ENCODE results near the gene BCAT1. TPM values are rescaled to one million over a fixed set of nuclear protein-coding genes. Genes with fewer than 3 reads are reported as not detected.

Gene BCAT1, protein sequence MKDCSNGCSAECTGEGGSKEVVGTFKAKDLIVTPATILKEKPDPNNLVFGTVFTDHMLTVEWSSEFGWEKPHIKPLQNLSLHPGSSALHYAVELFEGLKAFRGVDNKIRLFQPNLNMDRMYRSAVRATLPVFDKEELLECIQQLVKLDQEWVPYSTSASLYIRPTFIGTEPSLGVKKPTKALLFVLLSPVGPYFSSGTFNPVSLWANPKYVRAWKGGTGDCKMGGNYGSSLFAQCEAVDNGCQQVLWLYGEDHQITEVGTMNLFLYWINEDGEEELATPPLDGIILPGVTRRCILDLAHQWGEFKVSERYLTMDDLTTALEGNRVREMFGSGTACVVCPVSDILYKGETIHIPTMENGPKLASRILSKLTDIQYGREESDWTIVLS
- 10 to 100 TPM; 44.3 to 45.1 TPM for total RNA-seq
- long read RNA-seq, donor 1, full-length matches to known transcripts, result 2 of 11 reads
- long read RNA-seq, donor 1, partial matches to known transcripts, result 3 of 11 reads
- long read RNA-seq, donor 1, other reads (novel, unspliced or antisense), result 6 of 11 reads
- long read RNA-seq, donor 2, full-length matches to known transcripts, result 4 of 14 reads
- long read RNA-seq, donor 2, partial matches to known transcripts, result 0 of 14 reads
- long read RNA-seq, donor 2, other reads (novel, unspliced or antisense), result 10 of 14 reads

DNA sequence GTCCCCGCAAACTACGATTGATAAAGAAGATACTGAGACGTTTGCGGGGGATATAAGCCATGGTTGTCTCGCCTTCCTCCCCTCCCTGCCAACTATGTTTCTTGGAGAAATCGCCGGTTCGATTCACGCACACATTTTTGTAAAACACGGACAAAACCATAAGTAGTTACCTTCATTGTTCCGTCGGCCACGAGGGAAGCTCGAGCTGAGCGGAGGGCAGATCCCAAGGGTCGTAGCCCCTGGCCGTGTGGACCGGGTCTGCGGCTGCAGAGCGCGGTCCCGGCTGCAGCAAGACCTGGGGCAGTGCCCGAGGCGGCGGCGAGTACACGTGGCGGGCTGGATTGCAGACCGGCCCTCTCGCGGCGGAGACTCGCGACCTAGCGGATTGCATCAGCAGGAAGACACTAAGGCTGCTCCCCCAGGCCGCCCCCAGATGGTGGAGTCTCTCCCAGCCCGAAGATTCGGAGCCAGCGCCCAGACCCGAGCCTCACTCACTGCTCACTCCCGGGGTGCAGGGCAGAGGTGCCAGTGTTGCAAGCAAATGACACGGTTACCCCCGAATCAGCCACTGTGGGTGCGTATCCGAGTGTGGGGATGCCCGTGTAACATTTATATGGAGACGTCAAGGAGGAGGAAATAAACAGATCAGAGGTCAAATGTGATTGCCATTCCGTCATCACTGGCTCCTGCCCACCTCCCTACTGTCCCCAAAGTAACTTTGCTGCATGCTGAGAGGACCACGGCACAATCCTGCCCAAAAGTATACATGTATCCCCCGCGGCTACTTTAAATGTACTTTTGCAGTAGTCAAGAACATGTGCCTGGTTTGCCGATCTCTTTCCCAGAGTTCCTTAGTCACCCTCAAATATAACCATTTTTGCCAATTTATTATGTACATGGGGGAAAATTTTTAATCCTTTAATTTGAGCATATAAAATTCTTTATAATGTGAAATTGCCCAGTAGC, at the start of gene BCAT1:
Gene BCAT1 (minus strand): TSS at position 345 of the 966 bp plus-strand sequence. CDS start 169 bp downstream, at position 176.
- intact Hi-C loops (cut with DNase I), result no loop called here
- DNase-seq (ENCODE audit: low spot score), result peak; percentile 93

DNA sequence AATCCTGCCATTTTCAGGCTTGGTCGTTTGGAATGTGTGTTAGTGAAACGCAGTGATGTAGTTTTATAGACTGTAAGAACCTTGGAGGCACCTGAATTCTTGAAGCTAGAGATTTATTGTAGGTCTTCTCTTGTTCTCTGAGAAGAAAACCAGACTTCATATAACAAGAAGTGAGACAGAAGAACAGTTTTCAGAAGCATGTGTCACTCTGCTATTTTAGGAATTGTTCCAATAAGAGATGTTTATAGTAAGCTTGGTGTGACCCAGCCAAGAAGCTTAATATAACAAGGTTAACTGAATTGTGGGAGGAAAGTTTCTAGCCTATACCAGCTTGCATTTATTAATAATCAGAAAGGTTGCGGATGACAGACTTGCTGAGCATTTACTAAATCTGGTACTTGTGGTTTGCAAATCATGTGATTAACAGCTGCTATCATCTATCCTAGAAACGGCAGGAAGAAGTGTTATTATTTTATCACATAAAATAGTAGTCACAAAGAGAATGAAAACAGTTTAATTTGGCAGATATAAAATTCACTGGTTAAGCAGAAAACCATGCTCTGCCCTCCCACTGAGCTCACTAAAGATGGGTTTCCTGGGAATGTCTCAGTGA, 49.2 kb upstream of the BCAT1 start:
- intact Hi-C loops (cut with DNase I), result loop anchor here in 1 of 2 donors (10.0 kb wide), 1 partner anchor 127 kb away; no protein-coding TSS in a partner anchor
- DNase-seq (ENCODE audit: low spot score), result no peak

DNA sequence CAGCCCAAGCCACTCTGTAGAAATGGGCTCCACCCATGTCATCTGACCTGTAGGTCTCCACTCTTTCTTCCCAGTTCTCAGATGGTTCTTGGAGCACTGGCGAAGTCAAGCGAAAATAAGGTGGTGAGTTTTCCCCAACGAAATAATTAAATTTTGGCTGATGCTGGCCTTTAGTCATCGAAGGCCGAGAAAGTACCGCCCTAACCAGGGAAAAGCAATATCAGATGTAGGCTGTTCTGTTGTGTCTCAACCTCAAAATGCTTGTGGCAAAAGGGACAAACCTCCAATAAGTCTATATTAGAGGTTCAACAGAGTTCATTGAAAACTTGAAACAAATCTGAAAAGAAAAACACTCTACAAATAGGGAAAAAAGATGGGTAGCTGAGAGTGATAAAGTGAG, 48.6 kb upstream of the BCAT1 start:
- DNase-seq (ENCODE audit: low spot score), result no peak
- intact Hi-C loops (cut with DNase I), result loop anchor here in 1 of 2 donors (10.0 kb wide), 1 partner anchor 127 kb away; no protein-coding TSS in a partner anchor

DNA sequence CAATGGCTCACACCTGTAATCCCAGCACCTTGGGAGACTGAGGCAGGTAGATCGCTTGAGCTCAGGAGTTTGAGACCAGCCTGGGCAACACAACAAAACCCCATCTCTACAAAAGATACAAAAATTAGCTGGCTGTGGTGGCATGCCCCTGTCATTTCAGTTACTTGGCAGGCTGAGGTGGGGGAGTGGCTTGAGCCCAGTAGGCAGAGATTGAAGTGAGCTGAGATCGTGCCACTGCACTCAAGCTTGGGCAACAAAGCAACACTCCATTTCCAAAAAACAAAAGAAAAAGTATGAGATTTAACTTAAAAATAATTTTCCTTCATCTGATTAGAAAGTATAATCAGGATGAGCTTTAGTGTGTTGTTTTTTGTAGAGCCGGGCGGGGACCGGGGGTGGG, 47.9 kb upstream of the BCAT1 start:
- intact Hi-C loops (cut with DNase I), result loop anchor here in 1 of 2 donors (10.0 kb wide), 1 partner anchor 128 kb away; no protein-coding TSS in a partner anchor
- no peak for DNase-seq (ENCODE audit: low spot score)

DNA sequence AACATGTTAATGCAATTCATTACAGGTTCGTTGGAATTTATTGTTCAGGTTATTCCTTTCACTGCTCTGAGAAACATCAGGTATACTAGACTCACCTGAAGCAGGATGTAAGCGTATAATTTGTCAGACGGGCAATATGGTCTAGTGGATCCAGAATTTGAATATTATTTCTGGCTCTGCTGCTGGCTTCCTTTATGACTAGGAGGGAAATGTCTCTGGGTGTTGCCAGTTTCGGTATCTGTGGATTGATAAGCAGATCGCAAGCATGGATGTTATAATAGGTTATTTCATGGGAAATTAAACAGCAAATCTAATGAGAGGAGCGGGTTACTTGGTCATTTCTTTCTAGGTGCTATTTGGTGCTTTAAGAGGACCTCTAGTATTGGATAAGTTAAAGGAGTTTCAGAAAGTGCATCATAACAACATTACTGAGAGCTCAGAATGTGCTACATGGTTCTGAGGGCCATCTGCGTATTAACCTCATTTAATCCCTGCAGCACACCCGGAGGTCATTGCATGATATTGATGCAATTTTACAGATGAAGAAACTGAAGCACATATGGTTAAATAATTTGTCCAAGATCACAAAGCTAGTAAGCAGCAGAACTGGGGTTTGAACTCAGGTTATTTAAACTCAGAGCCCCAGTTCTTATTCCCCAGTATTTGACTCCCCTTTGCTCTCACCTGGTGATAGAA, 47.3 kb upstream of the BCAT1 start:
- DNase-seq (ENCODE audit: low spot score), result no peak
- intact Hi-C loops (cut with DNase I), result loop anchor here in 1 of 2 donors (10.0 kb wide), 1 partner anchor 129 kb away; no protein-coding TSS in a partner anchor

DNA sequence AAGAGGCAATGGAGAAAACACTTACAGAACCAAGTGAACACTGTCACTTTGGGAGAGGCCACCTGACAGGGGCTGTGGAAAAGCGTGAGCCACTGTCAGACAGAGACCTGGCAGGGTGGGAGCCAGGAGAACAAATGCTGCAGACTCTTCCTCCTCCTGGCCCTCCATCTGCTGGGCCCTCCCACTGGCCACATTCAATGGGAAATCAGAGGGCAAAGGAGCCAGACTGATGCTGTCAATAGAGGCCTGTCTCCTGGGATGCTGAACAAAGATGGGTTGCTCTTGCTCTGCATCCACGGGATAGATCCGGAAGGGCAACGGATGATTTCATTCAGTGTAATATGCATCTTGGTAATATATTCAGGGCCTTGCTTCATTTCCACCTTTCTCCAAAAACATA, 44.9 kb upstream of the BCAT1 start:
- intact Hi-C loops (cut with DNase I), result loop anchor here in 1 of 2 donors (10.0 kb wide), 1 partner anchor 131 kb away; no protein-coding TSS in a partner anchor
- no peak for DNase-seq (ENCODE audit: low spot score)

DNA sequence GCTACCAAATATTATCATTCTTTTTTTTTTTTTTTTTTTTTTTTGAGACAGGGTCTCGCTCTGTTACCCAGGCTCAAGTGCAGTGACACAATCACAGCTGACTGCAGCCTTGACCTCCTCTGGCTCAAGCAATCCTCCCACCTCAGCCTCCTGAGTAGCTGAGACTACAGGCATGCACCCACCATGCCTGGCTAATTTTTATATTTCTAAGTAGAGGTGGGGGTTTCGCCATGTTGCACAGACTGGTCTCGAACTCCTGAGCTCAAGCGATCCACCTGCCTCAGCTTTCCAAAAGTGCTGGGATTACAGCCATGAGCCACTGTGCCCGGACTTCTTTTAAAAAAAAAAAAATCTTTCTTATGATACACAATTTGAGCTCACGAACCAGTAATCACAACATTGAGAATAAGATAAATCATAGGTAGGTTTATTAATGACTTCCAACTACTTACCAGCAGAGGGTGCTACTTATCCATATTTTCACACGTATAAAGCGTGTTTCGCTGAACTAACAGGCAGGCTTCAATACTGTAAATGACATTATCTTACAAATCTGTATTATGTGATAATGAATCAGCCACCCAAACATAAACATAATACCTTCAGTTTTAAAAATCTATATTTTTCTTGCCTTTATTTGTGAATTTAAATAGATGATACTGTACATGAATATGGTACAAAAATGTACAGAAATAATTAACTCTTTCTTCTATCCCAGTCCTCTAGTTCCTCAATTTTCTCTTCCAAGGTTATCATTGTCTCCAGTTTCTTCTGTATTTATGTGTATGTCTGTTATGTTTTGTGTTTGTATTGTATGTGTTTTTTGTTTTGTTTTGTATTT, 42.5 kb upstream of the BCAT1 start:
- DNase-seq (ENCODE audit: low spot score), result no peak
- intact Hi-C loops (cut with DNase I), result loop anchor here in 1 of 2 donors (10.0 kb wide), 1 partner anchor 133 kb away; no protein-coding TSS in a partner anchor

DNA sequence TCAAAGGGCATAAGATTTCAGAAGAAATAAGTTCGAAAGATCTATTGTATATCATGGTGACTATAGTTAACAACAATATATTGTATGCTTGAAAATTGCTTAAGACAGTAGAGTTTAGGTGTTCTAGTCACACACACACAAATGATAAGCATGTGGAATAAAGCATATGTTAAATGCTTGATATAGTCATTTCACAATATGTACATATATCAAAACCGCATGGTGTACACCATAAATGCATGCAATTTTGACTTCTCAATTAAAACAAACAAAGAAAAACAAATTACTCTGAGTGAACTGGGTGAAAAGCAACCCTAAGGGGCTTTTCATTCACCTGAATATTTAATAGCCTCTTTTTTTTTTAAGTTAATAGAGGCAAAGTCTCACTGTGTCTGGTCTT, 40.3 kb upstream of the BCAT1 start:
- DNase-seq (ENCODE audit: low spot score), result no peak
- intact Hi-C loops (cut with DNase I), result loop anchor here in 1 of 2 donors (10.0 kb wide), 1 partner anchor 146 kb away; no protein-coding TSS in a partner anchor

DNA sequence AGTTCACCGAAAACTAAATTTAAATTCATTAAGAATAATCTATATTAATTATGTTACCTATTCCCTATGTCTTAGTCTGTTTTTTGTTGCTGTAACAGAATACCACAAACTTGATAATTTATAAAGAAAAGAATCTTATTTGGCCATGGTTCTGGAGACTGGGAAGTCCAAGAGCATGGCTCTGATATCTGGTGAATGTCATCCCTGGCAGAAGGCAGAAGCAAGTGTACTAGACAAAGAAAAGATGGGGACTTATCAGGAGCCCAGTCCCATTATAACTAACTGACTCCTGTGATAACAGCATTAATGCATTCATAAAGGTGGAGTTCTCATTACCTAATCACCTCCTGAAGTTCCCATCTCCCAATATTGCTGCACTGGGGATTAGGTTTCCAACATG, 33.3 kb upstream of the BCAT1 start:
- intact Hi-C loops (cut with DNase I), result loop anchor here in 1 of 2 donors (10.0 kb wide), 1 partner anchor 153 kb away; no protein-coding TSS in a partner anchor
- no peak for DNase-seq (ENCODE audit: low spot score)

DNA sequence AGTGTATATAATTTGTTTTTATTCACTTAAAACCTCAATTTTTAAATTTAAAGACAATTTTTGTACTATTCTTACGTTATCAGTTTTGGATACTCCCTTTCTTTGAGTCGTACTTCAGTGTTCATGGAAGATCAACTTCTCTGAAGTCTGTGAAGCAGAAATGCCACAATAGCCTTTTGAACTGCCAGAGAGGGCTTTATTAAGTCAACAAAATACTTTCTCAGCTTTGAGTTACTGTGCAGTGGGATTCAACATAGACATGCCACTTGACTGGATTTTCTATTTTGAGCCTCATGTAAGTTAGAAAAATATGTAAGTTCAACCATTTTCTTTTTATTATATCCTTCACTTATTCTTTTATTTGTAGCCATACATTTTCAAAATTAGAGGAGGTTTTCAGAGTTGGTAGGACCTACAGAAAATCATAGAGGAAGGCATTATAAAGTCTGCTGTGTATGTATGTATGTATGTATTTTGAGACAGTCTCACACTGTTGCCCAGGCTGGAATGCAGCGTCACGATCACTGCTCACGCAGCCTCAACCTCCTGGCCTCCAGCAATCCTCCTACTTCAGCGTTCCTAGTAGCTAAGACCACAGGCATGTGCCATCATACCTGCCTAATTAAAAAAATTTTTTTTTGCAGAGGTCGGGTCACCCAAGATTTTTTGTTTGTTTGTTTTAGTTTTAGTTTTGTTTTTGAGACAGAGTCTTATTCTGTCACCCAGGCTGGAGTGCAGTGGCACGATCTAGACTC, 31.3 kb upstream of the BCAT1 start:
- no peak for DNase-seq (ENCODE audit: low spot score)
- intact Hi-C loops (cut with DNase I), result loop anchor here in 1 of 2 donors (10.0 kb wide), 1 partner anchor 155 kb away; no protein-coding TSS in a partner anchor

DNA sequence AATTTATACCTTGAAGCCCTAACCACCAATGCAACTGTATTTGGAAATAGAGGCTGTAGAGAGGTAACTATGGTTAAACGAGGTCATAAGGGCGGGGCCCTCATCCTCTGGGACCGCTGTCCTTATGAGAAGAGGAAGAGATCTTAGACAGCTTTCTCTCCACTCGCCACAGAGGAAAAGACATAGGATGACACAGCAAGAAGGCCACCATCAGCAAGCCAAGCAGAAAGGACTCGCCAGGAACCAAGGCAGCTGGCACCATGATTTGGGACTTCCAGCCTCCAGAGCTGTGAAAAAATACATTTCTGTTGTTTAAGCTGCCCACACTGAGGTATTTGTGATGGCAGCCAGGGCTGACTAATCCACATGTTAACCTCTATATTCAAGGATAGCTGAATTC, 30.4 kb upstream of the BCAT1 start:
- no peak for DNase-seq (ENCODE audit: low spot score)
- intact Hi-C loops (cut with DNase I), result no loop called here

DNA sequence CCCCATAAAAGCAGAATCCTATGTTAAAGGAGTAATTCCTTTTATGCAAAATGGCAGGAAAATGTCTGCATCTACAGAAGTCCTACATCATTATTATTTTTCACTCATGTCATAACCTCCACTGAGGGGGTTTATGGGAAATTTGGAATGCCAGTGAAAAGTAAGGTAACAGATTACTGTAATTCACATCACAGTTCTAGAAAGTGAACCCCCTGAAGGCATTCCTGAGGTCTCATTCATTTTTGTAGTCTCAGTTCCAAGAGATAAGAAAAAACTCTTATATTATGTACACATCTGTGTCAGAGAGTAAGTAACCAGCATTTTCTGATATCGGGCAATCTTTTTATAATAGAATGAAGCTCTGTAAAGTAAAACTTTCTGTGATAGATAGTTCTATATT, 28.8 kb upstream of the BCAT1 start:
- intact Hi-C loops (cut with DNase I), result no loop called here
- no peak for DNase-seq (ENCODE audit: low spot score)

DNA sequence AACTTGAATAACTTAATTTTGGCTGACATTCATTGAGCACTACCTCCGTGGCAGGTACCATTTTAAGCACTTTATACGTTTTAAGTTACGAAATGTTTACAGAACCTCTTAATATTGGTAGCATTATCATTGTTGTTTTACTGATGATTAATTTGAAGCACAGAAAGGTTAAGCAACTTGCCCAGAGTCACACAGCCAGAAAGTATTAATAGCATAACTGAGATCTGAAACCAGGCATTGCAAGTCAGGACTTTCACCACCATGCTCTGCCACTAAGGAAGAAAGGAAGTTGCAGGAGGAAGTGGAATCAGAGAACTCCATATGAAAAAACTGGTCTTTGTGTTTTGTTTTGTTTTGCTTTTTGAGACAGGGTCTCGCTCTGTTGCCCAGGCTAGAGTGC, 28.2 kb upstream of the BCAT1 start:
- intact Hi-C loops (cut with DNase I), result no loop called here
- no peak for DNase-seq (ENCODE audit: low spot score)

DNA sequence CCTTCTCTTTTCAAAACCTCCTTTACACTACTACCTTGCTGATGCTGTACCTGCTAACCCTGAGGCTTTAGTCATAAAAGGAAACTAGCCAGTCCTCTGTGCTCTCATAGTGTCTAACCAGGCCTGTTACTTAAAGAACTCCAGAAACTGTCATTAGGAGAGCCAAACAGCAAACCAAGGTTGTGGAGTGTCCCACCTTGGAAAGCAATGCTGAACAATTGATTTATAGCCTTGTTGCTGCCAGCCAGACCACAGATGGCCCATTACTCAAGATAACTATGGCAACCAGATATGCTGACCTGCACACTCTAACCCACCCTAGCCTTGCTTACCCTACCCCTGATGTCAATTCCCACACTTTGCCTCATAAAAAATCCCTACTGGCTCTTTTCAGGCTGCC, 26.5 kb upstream of the BCAT1 start:
- no peak for DNase-seq (ENCODE audit: low spot score)
- intact Hi-C loops (cut with DNase I), result no loop called here

DNA sequence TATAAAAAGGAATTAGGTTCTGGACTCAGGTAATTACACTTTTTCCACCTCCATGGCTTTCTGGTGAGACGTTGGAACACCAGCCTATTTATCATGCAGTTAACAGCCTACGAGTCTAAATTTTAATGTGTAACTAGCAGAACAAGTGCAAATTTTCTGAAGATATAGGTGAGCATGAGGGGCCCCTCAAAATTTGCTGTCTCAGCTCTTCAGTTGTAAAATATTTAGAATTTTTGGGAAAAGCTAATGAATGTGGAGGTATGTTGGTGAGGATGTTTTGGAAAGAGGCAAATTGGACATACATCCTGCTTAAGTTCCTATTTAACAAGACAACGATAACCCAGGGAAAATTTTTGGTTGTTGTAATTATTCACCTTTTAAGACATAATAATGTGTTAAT, 25.3 kb upstream of the BCAT1 start:
- no peak for DNase-seq (ENCODE audit: low spot score)
- intact Hi-C loops (cut with DNase I), result no loop called here

DNA sequence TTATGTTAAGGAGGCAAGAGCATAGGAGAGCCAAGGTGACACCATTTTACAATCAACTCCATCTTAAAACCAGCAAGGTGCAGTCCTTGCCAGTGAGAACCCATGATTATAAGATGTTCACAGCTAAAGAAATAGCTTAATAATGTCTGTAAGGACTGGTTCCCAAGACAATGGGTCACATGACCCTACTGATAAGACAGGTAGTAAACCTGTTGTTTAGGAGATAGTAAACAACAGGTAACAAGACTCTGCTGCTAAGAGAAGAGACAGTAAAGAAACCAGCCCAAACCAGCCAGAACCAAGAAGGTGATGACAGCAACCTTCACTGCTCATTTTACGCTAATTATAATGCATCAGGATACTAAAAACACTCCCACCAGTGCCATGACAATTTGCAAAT, 23.2 kb upstream of the BCAT1 start:
- intact Hi-C loops (cut with DNase I), result no loop called here
- no peak for DNase-seq (ENCODE audit: low spot score)

DNA sequence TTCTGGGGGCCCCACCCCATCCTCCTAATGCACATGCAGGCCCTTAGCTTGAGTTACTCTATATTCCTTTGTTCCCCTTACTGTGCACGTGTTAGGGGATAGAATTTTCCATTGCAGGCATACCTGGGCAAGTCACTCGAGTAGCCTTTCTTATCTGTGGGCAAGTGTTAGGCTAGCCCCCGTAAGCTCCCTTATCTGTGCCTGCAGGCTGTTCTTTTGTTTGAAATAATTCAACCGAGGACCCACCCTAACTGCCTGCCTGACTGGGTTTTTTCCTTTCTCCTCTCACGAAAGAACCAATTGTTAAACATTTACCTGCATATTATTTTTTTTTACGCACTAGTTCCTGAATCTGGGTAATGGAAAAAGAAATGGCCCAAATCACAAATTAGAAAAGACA, 21.3 kb upstream of the BCAT1 start:
- intact Hi-C loops (cut with DNase I), result no loop called here
- DNase-seq (ENCODE audit: low spot score), result no peak

Measured in posterior vena cava (tissue), 2 donors.